ENCODE measurements around the gene HAVCR2. TPM values are rescaled to one million over a fixed set of nuclear protein-coding genes. Genes with fewer than 3 reads are reported as not detected.

HAVCR2 gene
- total RNA-seq, 1 donor from 2014 or later, result 0.21 TPM

GRCh38 chr5:157143127-157143971, 34.5 kb upstream of the HAVCR2 start:
- Mint-ChIP-seq H3K4me1 (ENCODE audit: unreplicated experiment) (peaks cover 17% of the 10 kb centered on the region), H3K27ac (ENCODE audit: unreplicated experiment) (peak overlapping the region; percentile 96), H3K9me3 (ENCODE audit: unreplicated experiment) (no peaks in the 10 kb centered on the region), H3K4me3 (ENCODE audit: unreplicated experiment) (peak overlapping the region; percentile 90), H3K36me3 (ENCODE audit: unreplicated experiment) (peaks cover 14% of the 10 kb centered on the region), H3K27me3 (ENCODE audit: unreplicated experiment) (peaks cover 21% of the 10 kb centered on the region)
- TF ChIP-seq CTCF (IDR thresholded peaks at IDR 0.05), result no peak
- peak; percentile 49 for DNase-seq (ENCODE audit: extremely low spot score, unreplicated experiment)

- DNase-seq (ENCODE audit: extremely low spot score, unreplicated experiment), result peak; percentile 96
- Mint-ChIP-seq H3K9me3 (ENCODE audit: unreplicated experiment) (no peaks in the 10 kb centered on the region), H3K36me3 (ENCODE audit: unreplicated experiment) (peaks cover 20% of the 10 kb centered on the region), H3K27me3 (ENCODE audit: unreplicated experiment) (peaks cover 21% of the 10 kb centered on the region), H3K27ac (ENCODE audit: unreplicated experiment) (peak within 1 kb of the TSS; percentile 96), H3K4me3 (ENCODE audit: unreplicated experiment) (peak within 1 kb of the TSS; percentile 90), H3K4me1 (ENCODE audit: unreplicated experiment) (peaks cover 17% of the 10 kb centered on the region)
- no peak for TF ChIP-seq CTCF (IDR thresholded peaks at IDR 0.05)
Measured at GRCh38 chr5:157142317-157143126, 33.7 kb upstream of the HAVCR2 start, which contains the start of gene MED7. Gene MED7, minus strand, starts transcription at chr5:157142865. Its CDS starts 3,434 bp downstream, at chr5:157139431.

- TF ChIP-seq CTCF (IDR thresholded peaks at IDR 0.05), result no peak
- Mint-ChIP-seq H3K4me1 (ENCODE audit: unreplicated experiment) (peaks cover 9% of the 10 kb centered on the region), H3K36me3 (ENCODE audit: unreplicated experiment) (peaks cover 20% of the 10 kb centered on the region), H3K27ac (ENCODE audit: unreplicated experiment) (no peak overlapping the region), H3K9me3 (ENCODE audit: unreplicated experiment) (no peaks in the 10 kb centered on the region), H3K27me3 (ENCODE audit: unreplicated experiment) (no peaks in the 10 kb centered on the region), H3K4me3 (ENCODE audit: unreplicated experiment) (no peak overlapping the region)
- DNase-seq (ENCODE audit: extremely low spot score, unreplicated experiment), result no peak
Measured at GRCh38 chr5:157137691-157138090, 28.8 kb upstream of the HAVCR2 start.

- Mint-ChIP-seq H3K4me3 (ENCODE audit: unreplicated experiment) (no peak overlapping the region), H3K27me3 (ENCODE audit: unreplicated experiment) (peaks cover 9% of the 10 kb centered on the region), H3K27ac (ENCODE audit: unreplicated experiment) (no peak overlapping the region), H3K9me3 (ENCODE audit: unreplicated experiment) (no peaks in the 10 kb centered on the region), H3K4me1 (ENCODE audit: unreplicated experiment) (no peaks in the 10 kb centered on the region), H3K36me3 (ENCODE audit: unreplicated experiment) (no peaks in the 10 kb centered on the region)
- TF ChIP-seq CTCF (IDR thresholded peaks at IDR 0.05), result no peak
- DNase-seq (ENCODE audit: extremely low spot score, unreplicated experiment), result no peak
Measured at GRCh38 chr5:157132281-157132612, 23.4 kb upstream of the HAVCR2 start.

- H3K4me3 Mint-ChIP-seq (ENCODE audit: unreplicated experiment), result no peak overlapping the region
- peaks cover 14% of the 10 kb centered on the region for H3K27me3 Mint-ChIP-seq (ENCODE audit: unreplicated experiment)
- DNase-seq (ENCODE audit: extremely low spot score, unreplicated experiment), result no peak
- no peaks in the 10 kb centered on the region for H3K4me1 Mint-ChIP-seq (ENCODE audit: unreplicated experiment)
- no peak overlapping the region for H3K27ac Mint-ChIP-seq (ENCODE audit: unreplicated experiment)
- H3K36me3 Mint-ChIP-seq (ENCODE audit: unreplicated experiment), result no peaks in the 10 kb centered on the region
- no peaks in the 10 kb centered on the region for H3K9me3 Mint-ChIP-seq (ENCODE audit: unreplicated experiment)
- TF ChIP-seq CTCF (IDR thresholded peaks at IDR 0.05), result no peak
Measured at GRCh38 chr5:157130925-157131324, 22.1 kb upstream of the HAVCR2 start.

Measured in osteocyte (in vitro differentiated cells).